ENCODE results near the gene VPS37C. TPM values are rescaled to one million over a fixed set of nuclear protein-coding genes. Genes with fewer than 3 reads are reported as not detected.

VPS37C gene
- total RNA-seq, 1 experiment from 2014 or later, result 19.0 TPM

GRCh38 chr11:61083601-61084147 is 77.6 kb downstream of the VPS37C start:
- Histone ChIP-seq H2AK5ac (ENCODE audit: insufficient read length, low read length) (no peak overlapping the region), H4K8ac (replicated peaks; ENCODE audit: insufficient read length, low read depth, low read length) (no peak overlapping the region), H3K27ac (ENCODE audit: insufficient read length, low read depth, low read length) (no peak overlapping the region), H4K5ac (ENCODE audit: insufficient read length, low read depth, low read length) (no peak overlapping the region), H3K79me2 (ENCODE audit: insufficient read depth, low read length) (no peaks in the 10 kb centered on the region), H3K79me1 (ENCODE audit: insufficient read depth, low read depth, low read length, poor library complexity, severe bottlenecking) (no peaks in the 10 kb centered on the region), H3K9ac (ENCODE audit: extremely low read depth, insufficient read length, low read length) (no peak overlapping the region), H2BK20ac (ENCODE audit: low read depth, low read length, poor library complexity, severe bottlenecking) (no peak overlapping the region), H4K91ac (ENCODE audit: insufficient read length, low read depth, low read length) (no peak overlapping the region), H2BK12ac (ENCODE audit: insufficient read length, low read depth, low read length) (no peak overlapping the region), H3K14ac (ENCODE audit: insufficient read depth, low read length) (no peak overlapping the region), H4K20me1 (ENCODE audit: control insufficient read depth, insufficient read depth, insufficient read length) (no peaks in the 10 kb centered on the region), H3K23ac (ENCODE audit: insufficient read length, low read depth, low read length) (no peak overlapping the region), H2BK15ac (ENCODE audit: low read depth, low read length) (no peak overlapping the region), H2BK120ac (ENCODE audit: low read depth, low read length, poor library complexity, severe bottlenecking) (no peak overlapping the region), H3K4ac (ENCODE audit: low read depth, low read length) (no peak overlapping the region), H2BK5ac (ENCODE audit: insufficient read length, low read length) (no peak overlapping the region), H3T11ph (ENCODE audit: low read length) (no peak overlapping the region), H2AFZ (ENCODE audit: low read length) (no peak overlapping the region), H3K23me2 (ENCODE audit: insufficient read length, low read depth, low read length, poor library complexity, severe bottlenecking) (no peaks in the 10 kb centered on the region), H3K18ac (ENCODE audit: insufficient read length, low read depth, low read length) (no peak overlapping the region), H3K9me3 (ENCODE audit: control insufficient read depth, low read depth, low read length) (no peaks in the 10 kb centered on the region), H3K27me3 (ENCODE audit: insufficient read depth, low read length) (no peaks in the 10 kb centered on the region), H3K4me2 (ENCODE audit: insufficient read depth, insufficient read length, low read length) (no peak overlapping the region), H3K4me1 (ENCODE audit: insufficient read depth, low read length) (no peaks in the 10 kb centered on the region), H3K56ac (ENCODE audit: insufficient read length, low read depth, low read length) (no peak overlapping the region)
- H3K9me3 Mint-ChIP-seq, result peaks cover 0 to 3% of the 10 kb centered on the region in 2 experiments; a peak in 1 of 5 replicates
- H3K4me3 Mint-ChIP-seq, result no peak overlapping the region
- WGBS (ENCODE audit: extremely low coverage, insufficient read length, low lambda C conversion rate), result no CpG with 5 or more reads among the region's 13 CpGs
- no peaks in the 10 kb centered on the region; a peak in 1 of 7 replicates for H3K36me3 Mint-ChIP-seq (ENCODE audit: insufficient read depth in 1 of 3, low read depth in 3 of 3)
- DNase-seq, result no peak
- 0 out of 4 replicates have a peak, but pooled peaks cover 0 to 4% of the 10 kb centered on the region in 2 experiments for H3K4me1 Mint-ChIP-seq
- no peak for TF ChIP-seq CTCF (conservative IDR thresholded peaks at IDR 0.05)
- H3K27me3 Mint-ChIP-seq (ENCODE audit: low read depth), result peaks cover 19% of the 10 kb centered on the region
- no peak overlapping the region for H3K27ac Mint-ChIP-seq
